Pons (tissue), 1 donor: ENCODE measurements around the gene CD99.

Experiments
- DNase-seq: peaks from one replicate; pipeline ENCODE4 v3.0.0-alpha.2; 2016; ENCODE audit warnings: low spot score

The CD99 gene, protein sequence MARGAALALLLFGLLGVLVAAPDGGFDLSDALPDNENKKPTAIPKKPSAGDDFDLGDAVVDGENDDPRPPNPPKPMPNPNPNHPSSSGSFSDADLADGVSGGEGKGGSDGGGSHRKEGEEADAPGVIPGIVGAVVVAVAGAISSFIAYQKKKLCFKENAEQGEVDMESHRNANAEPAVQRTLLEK

GRCh38 chrX:2690856-2691542, at the start of gene CD99:
CD99 (plus strand) TSS chrX:2691295; CDS start chrX:2691361, 66 bp downstream.
- peak; percentile 52 for DNase-seq

- no peak for DNase-seq
Measured at GRCh38 chrX:2642146-2642545, 48.9 kb upstream of the CD99 start.

GRCh38 chrX:2642791-2643190, 48.3 kb upstream of the CD99 start:
- DNase-seq: no peak

DNA sequence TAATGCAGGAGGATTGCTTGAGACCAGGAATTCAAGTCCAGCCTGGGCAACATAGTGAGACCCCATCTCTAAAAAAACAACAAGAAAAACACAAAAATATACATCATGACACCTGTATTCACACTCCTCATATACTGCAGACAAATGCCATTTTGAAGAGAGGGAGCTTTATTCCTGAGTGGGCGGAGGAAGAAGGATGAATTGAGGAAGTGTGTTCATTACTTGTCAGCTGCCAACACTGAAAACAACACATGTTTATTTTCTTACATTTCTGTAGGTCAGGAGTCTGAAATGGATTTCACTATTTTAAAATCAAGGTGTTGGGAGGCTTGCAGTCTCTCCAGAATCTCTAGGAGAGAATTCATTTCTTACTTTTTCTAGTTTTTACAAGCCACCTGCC, 47.2 kb upstream of the CD99 start:
- no peak for DNase-seq

GRCh38 chrX:2645563-2645962, 45.5 kb upstream of the CD99 start:
- no peak for DNase-seq

- no peak for DNase-seq
Measured at GRCh38 chrX:2647627-2648026, 43.5 kb upstream of the CD99 start.

DNA sequence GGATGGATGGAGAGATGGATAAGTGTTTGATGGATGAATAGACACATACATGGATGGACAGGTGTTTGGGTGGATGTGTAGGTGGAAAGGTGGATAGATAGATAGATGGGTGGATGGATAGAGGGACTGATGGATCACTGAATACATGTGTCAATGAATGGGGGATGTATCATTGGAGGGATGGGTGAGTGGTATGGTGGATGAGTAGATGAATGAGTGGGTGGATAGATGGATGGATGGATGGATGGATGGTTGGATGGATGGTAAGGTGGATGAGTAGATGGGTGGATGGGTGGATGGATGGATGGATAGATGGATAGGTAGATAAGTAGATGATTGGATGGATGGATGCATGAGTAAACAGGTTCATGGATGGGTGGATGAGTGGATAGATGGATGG, 41.1 kb upstream of the CD99 start:
- no peak for DNase-seq

- no peak for DNase-seq
Measured at GRCh38 chrX:2650865-2651264, 40.2 kb upstream of the CD99 start.

DNA sequence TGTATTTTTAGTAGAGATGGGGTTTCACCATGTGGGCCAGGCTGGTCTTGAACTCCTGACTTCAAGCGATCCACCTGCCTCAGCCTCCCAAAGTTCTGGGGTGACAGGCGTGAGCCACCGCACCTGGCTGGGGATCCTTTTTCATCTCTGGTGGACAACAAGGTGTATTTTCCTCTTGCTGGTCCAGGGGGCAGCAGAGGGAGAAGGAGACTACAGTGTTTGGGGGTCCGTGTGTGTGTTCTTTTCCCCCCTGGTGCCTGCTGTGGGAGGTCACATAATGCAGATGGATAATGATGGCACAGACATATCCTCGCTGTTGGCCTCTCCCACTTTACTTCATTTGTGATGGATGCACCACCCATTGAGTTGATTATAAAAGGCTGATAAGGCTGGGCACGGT, 39.0 kb upstream of the CD99 start:
- DNase-seq: no peak

DNA sequence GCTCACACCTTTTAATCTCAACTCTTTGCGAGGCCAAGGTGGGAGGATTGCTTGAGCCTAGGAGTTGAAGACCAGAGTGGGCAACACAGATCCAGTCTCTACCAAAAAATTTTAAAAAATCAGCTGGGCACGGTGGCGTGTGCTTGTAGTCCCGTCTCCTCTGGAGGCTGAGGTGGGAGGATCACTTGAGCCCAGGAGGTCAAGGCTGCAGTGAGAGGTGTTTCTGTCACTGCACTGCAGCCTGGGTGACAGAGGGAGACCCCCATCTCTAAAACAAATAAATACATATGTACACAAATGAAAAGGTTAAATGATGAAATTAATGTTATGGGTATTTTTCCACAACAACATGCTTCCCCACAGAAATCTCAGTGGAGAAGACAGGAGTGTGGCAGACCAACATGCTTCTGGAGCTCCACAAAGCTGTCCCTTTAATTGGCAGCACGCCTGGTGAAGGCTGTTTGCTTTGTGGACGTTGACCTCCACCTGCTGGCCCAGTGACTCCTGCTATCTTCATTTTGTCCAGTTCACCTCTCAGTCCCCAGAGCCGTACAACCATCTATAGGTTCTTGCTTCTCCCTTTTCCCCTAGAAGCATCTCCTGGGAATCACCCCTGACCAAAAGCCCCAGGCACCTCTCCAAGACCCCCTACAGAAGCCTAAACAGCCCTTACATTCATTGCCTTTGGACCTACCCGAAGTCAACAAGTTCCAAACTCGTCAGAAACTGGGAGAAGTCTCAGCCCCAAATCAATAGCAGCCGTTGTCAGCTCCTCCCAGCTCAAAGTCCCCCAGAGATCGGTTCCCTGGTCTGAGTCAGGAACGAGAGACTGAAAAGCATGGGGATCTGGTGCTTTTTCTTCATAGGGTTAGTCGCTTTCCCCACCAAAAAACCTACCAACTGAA, 36.4 kb upstream of the CD99 start:
- DNase-seq: no peak

- DNase-seq: no peak
Measured at GRCh38 chrX:2656257-2656836, 34.7 kb upstream of the CD99 start.

GRCh38 chrX:2657532-2658113, 33.5 kb upstream of the CD99 start:
- DNase-seq: no peak

DNA sequence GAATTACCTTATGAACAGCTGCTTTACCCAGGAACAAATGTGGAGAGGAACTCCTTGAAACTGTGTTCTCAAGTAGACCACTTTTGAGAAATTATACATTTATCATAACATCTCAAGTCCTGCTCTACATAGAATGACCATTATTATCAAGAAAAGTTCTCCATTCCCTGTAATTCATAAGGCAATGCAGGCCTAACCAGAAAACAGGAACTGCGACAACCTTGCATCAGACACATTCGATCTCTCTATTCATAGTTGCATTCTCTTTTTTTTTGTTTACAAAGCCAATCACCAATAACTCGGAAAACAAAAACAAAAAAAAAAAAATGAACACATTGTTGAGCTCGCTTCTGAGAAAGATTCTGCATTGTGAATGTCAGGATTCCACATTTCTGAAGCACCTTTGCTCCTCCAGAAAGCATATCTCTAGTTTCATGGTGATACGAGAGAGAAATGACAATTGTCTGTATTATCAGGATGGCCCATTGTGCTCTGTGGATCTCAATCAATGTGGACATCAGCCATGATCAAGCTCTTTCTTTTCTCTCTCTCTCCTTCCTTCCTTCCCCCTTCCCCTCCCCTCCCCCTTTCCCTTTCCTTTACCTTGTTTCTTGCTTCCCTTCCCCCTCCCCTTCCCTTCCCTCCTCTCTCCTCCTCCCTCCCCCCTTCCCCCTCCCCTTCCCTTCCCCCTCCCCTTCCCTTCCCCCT, 32.4 kb upstream of the CD99 start:
- DNase-seq: no peak

GRCh38 chrX:2662586-2662985, 28.5 kb upstream of the CD99 start:
- no peak for DNase-seq

GRCh38 chrX:2664502-2664901, 26.6 kb upstream of the CD99 start:
- DNase-seq: no peak

DNA sequence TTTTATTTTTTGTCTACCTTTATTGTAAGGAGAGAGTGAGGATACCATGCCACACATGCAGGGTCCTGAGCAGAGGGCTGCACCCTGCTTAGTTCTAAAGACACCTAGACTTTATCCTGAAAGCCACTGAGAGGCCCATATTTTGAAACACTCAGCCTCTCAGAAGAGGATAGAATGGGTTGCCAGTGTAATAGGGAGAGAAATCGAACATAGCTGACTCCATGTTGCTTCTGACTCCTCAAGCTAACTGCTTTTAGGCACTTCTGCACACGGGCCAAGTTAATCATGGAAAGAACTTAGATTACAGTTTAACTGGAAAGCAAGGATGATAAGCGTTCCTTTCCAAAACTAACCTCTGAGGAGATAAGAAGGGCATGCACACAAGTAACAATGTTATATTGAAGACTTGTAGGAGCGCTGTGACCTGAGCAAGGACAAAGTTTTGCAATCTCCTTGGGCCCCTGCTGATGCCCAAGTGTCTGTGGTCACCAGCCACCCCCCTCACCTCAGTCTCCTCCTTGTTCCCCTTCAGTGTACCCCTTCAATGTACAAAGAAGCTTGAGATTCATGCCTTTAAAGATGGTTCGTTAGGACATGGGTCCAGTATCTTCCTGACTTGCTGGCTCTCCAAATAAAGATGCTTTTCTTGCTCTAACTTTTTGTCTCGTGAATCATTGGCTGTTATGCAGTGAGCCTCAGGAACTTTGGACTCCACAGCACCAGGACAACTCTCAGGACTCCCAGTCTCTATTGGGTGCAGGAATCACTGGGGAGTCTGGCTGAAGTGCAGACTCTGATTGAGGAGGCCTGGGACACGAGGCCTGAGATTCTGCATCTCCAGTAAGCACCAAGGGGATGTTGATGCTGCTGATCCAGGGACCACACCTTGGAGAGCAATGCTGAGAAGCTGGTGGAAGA, 25.4 kb upstream of the CD99 start:
- no peak for DNase-seq

DNA sequence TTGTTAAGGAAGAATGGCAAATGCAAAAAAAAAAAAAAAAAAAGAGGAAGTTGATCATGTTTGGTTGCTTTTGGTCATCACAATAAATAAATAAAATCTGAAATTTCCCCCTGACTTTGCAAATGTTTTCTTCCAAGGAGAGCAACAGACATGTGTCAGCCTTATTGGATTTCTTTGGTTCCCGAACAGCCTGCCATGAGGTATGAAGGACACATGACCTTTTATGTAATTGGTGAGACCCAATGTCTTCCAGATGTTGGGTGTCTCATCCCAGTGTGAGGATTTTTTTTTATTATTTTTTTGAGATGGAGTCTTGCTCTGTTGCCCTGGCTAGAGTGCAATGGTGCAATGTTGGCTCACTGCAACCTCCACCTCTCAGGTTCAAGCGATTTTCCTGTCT, 24.6 kb upstream of the CD99 start:
- DNase-seq: no peak

- DNase-seq: no peak
Measured at GRCh38 chrX:2670978-2671377, 20.1 kb upstream of the CD99 start.

DNA sequence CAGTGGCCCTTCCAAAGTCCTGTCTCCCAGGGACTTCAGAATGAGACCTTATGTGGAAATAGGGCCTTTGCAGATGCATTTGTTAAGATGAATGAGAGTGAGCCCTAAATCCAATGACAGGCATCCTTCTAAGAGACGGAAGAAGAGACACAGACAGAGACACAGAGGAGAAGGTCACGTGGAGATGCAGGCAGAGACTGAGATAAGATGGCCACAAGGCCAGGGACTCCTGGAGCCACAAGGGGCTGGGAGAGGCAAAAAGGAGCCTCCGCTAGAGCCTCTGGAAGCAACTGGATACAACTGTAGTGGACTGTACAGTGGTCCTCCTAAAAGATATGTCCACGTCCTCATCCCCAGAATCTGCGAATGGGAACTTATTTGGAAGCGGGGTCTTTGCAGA, 19.0 kb upstream of the CD99 start:
- no peak for DNase-seq

- no peak for DNase-seq
Measured at GRCh38 chrX:2673611-2674010, 17.5 kb upstream of the CD99 start.
